CD4-positive, alpha-beta T cell (primary cell): ENCODE results near the gene ATP11A. TPM values are rescaled to one million over a fixed set of nuclear protein-coding genes. Genes with fewer than 3 reads are reported as not detected.

ENCODE experiments used
- ATAC-seq: fragments of 200-7000 bp; cut with Tn5 transposase; one replicate; pipeline ENCODE4 v1.10.0; 2022; ENCODE audit warnings: mild to moderate bottlenecking; ENCODE audit not compliant: poor library complexity
- CTCF ChIA-PET: fragments of 350-600 bp; sonication (Branson Sonifier 250); formaldehyde crosslinking; loops from one replicate; lab custom pipeline; 2021; ENCODE audit warnings: antibody characterized with exemption, inconsistent platforms; lab: Charles Lee
- POLR2A ChIA-PET: fragments of 350-600 bp; sonication (Branson Sonifier 250); formaldehyde crosslinking; loops from one replicate; lab custom pipeline; 2021; ENCODE audit warnings: antibody characterized with exemption, inconsistent platforms; lab: Charles Lee
- DNase-seq, 14 experiments: peaks; one replicate each; pipeline ENCODE4 v3.0.0-alpha.2; 2013 to 2020; ENCODE audit warnings: mixed read lengths in 2 of 14
- H3K27ac ChIP-seq, 2 donors: one replicate each; pipeline versions ENCODE4 v1.5.1 to v1.7.0; 2013; ENCODE audit warnings: low read length in 2 of 2, low read depth in 1 of 2, mild to moderate bottlenecking in 1 of 2
- H3K27me3 ChIP-seq, 2 experiments: 1 replicate in 1 of 2; 2 replicates in 1 of 2; pipeline versions ENCODE4 v1.6.1 to v1.7.0; 2013; ENCODE audit warnings: low read length in 2 of 2, control low read depth in 1 of 2, mild to moderate bottlenecking in 1 of 2, moderate library complexity in 1 of 2; ENCODE audit not compliant: insufficient read depth in 2 of 2, control insufficient read depth in 1 of 2
- H3K36me3 ChIP-seq: one replicate; pipeline ENCODE4 v1.6.1; 2013; ENCODE audit warnings: low read length, control low read depth; ENCODE audit not compliant: insufficient read depth
- H3K4me1 ChIP-seq: one replicate; pipeline ENCODE4 v1.6.1; 2013; ENCODE audit warnings: low read length, control low read depth; ENCODE audit not compliant: insufficient read depth
- H3K4me3 ChIP-seq: one replicate; pipeline ENCODE4 v1.5.1; 2013; ENCODE audit warnings: mild to moderate bottlenecking, low read length, moderate library complexity
- H3K9me3 ChIP-seq, 2 experiments: 1 replicate in 1 of 2; 2 replicates in 1 of 2; pipeline versions ENCODE4 v1.6.1 to v1.7.0; 2013; ENCODE audit warnings: low read length in 2 of 2, mild to moderate bottlenecking in 2 of 2, control low read depth in 1 of 2, moderate library complexity in 1 of 2; ENCODE audit not compliant: control insufficient read depth in 1 of 2, insufficient read depth in 1 of 2
- H3K27ac Mint-ChIP-seq: one replicate; pipeline ENCODE4 v1.8.0; 2020; ENCODE audit warnings: mixed read lengths
- H3K27me3 Mint-ChIP-seq: one replicate; pipeline ENCODE4 v1.8.0; 2021; ENCODE audit warnings: mixed read lengths
- H3K36me3 Mint-ChIP-seq: one replicate; pipeline ENCODE4 v1.8.0; 2021; ENCODE audit warnings: low read depth, mixed read lengths
- H3K4me1 Mint-ChIP-seq: one replicate; pipeline ENCODE4 v1.8.0; 2021; ENCODE audit warnings: low read depth, mixed read lengths
- H3K4me3 Mint-ChIP-seq: one replicate; pipeline ENCODE4 v1.8.0; 2020; ENCODE audit warnings: mild to moderate bottlenecking, mixed read lengths
- H3K9me3 Mint-ChIP-seq: one replicate; pipeline ENCODE4 v1.8.0; 2020; ENCODE audit warnings: mixed read lengths
- intact Hi-C, 2 experiments: fragments of 100-400 bp; cut with DNase I in 1 of 2; cut with micrococcal nuclease in 1 of 2; formaldehyde crosslinking; loops; one replicate each; pipeline versions ENCODE4 v1.15.1 to v1.9.0; 2023 to 2025; cut with DNase I, micrococcal nuclease
- total RNA-seq, 174 experiments: library from RNA in 2 of 174; stranded (reverse) in 2 of 174; gene quantifications; one replicate each; pipeline ENCODE4 v1.2.3 and lab custom pipeline; 2021 to 2026
- TF ChIP-seq, protein P1 (sequence below): fragments of 200-600 bp; IDR thresholded peaks from one replicate; pipeline ENCODE4 v1.8.0; 2022; ENCODE audit warnings: antibody characterized with exemption, mild to moderate bottlenecking

Gene ATP11A
- total RNA-seq, 2 experiments from 2014 or later, result 56.7 to 66.8 TPM

DNA sequence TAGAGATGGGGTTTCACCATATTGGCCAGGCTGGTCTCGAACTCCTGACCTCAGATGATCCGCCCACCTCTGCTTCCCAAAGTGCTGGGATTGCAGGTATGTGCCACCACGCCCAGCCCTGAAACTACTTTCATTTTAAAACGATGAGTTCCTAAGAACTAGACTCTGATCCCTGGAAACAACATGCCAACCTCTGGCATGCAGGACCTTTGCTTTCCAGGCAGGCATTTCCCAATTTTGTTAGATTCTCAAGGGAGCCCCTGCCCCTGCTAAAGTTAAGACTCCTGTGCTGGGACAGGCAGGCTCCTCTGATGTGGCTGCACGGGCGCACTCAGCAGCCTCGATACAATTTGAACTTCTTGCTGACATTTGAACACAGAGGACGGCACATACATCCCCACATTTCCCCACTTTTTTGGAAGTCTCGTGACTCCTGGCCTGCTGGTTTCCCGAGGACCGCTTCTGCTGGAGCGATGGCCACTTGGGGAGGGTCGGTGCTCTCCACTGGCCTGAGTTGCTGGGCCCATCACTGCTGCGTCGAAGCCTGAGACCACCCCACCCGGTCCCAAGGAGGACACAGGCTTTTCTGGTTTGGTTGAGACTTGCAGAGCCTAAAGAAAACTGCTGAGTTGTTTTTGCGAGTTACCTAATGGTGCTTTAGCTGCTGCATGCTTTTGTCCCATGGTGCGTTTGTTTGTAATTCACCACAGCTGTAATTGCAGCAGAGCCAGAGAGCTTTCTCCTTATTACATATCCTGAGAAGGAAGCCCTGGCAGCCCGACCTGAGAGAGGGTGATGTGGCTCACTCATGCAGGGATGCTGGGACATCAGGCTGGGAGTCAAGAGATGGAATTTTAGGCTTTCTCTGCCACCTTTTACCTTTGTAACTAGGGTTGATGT is 8.2 kb downstream of the ATP11A start:
- H3K4me3 Mint-ChIP-seq, result no peak overlapping the region

DNA sequence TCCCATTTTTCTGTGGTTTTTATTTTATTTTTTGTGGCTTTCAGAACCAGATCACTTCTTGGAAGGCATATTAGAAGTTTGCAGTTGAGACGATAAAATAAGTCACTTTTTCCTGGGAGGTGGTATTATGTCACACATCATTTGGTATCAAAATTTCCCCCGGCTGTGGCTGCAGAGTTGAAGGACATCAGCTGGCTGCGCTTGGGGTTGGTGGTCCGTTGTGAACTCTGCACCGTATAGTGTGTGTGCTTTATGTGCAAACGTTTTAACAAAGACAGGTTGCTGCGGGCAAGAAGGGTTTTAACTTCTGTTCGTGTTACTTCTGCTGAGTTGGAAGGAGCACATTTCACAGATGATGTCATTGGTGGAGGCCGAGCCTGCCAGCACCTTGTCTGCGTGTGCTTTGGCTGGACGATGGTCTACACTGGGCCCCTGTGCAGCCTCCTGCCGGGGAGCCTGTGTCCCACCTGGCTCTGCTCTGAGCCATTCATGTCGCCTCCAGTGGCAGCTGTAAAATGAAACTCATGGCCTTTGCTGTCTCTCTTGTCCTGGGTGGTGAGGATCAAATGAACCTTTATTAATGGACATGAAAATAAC is 9.6 kb downstream of the ATP11A start:
- Mint-ChIP-seq H3K4me1 (peaks cover 43% of the 10 kb centered on the region), H3K36me3 (peaks cover 4% of the 10 kb centered on the region), H3K4me3 (no peak overlapping the region), H3K27ac (no peak overlapping the region), H3K27me3 (no peaks in the 10 kb centered on the region), H3K9me3 (no peaks in the 10 kb centered on the region)
- DNase-seq, result peak in 2 of 14 experiments; percentile 2 to 15
- TF ChIP-seq, protein P1, sequence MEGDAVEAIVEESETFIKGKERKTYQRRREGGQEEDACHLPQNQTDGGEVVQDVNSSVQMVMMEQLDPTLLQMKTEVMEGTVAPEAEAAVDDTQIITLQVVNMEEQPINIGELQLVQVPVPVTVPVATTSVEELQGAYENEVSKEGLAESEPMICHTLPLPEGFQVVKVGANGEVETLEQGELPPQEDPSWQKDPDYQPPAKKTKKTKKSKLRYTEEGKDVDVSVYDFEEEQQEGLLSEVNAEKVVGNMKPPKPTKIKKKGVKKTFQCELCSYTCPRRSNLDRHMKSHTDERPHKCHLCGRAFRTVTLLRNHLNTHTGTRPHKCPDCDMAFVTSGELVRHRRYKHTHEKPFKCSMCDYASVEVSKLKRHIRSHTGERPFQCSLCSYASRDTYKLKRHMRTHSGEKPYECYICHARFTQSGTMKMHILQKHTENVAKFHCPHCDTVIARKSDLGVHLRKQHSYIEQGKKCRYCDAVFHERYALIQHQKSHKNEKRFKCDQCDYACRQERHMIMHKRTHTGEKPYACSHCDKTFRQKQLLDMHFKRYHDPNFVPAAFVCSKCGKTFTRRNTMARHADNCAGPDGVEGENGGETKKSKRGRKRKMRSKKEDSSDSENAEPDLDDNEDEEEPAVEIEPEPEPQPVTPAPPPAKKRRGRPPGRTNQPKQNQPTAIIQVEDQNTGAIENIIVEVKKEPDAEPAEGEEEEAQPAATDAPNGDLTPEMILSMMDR, result no peak
- Histone ChIP-seq H3K27me3 (no peaks in the 10 kb centered on the region), H3K9me3 (no peaks in the 10 kb centered on the region), H3K36me3 (peaks cover 5% of the 10 kb centered on the region), H3K4me1 (peaks cover 22% of the 10 kb centered on the region), H3K4me3 (no peak overlapping the region), H3K27ac (no peak overlapping the region)
- ChIA-PET POLR2A (no interaction called here), CTCF (no interaction called here)
- intact Hi-C loops, result no loop called here
- ATAC-seq, result no peak

More for the DNA sequence above, 8.2 kb downstream of the ATP11A start:
- no peaks in the 10 kb centered on the region for H3K9me3 ChIP-seq
- TF ChIP-seq, protein P1, result no peak
- Mint-ChIP-seq H3K36me3 (peaks cover 4% of the 10 kb centered on the region), H3K27ac (no peak overlapping the region), H3K27me3 (no peaks in the 10 kb centered on the region), H3K9me3 (no peaks in the 10 kb centered on the region), H3K4me1 (peaks cover 41% of the 10 kb centered on the region)
- POLR2A ChIA-PET, result no interaction called here
- no peak overlapping the region for H3K27ac ChIP-seq
- no peak overlapping the region for H3K4me3 ChIP-seq
- intact Hi-C loops, result no loop called here
- CTCF ChIA-PET, result no interaction called here
- H3K36me3 ChIP-seq, result peaks cover 5% of the 10 kb centered on the region
- ATAC-seq, result no peak
- H3K27me3 ChIP-seq, result no peaks in the 10 kb centered on the region
- peak in 1 of 14 experiments; percentile 21 for DNase-seq
- H3K4me1 ChIP-seq, result peaks cover 25% of the 10 kb centered on the region

DNA sequence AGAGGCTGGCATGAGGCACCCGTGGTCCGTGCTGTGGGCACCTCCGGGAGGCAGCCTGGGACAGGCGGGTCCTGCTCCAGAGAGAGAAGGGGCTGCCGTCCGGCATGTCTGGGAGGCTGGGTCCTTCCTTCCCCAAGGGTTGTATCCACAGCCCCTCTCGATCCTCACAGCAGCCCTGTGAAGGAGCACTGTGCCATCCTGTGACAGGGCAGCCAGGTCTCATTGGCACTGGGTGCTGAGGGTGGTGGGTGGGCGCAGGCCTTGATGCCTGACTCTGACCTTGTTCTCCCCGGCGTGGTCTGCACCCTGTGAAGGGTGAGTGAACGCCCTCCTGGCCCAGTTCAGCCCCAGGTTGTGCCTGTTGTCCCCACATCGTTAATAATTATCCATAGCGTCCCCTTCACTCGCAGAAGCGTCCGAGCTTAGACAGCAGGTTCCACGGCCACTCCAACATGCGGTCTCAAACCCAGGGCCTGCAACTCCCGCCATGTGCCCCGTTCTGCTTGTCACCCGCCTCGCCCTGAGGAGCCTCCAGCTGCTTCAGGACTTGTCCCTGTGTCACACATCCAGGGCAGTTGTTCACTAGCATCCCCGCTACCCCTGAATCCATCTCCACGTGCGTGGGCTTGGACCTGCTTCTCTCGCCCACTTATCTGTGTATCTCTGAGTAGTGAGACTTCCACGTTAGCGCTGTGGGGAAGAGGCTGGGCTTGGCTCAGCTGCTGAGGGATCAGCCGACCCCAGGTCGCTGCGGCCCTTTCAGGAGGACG is 10.6 kb downstream of the ATP11A start:
- no peaks in the 10 kb centered on the region for H3K27me3 Mint-ChIP-seq
- TF ChIP-seq, protein P1, result no peak
- H3K27ac Mint-ChIP-seq, result no peak overlapping the region
- no peak for ATAC-seq
- no peak overlapping the region for H3K4me3 Mint-ChIP-seq
- Histone ChIP-seq H3K4me3 (no peak overlapping the region), H3K4me1 (peaks cover 23% of the 10 kb centered on the region), H3K36me3 (peaks cover 5% of the 10 kb centered on the region), H3K9me3 (no peaks in the 10 kb centered on the region), H3K27me3 (no peaks in the 10 kb centered on the region), H3K27ac (no peak overlapping the region)
- ChIA-PET CTCF (no interaction called here), POLR2A (no interaction called here)
- no peaks in the 10 kb centered on the region for H3K9me3 Mint-ChIP-seq
- H3K4me1 Mint-ChIP-seq, result peaks cover 43% of the 10 kb centered on the region
- intact Hi-C loops, result no loop called here
- peaks cover 4% of the 10 kb centered on the region for H3K36me3 Mint-ChIP-seq
- DNase-seq, result peak in 2 of 14 experiments; percentile 5 to 20
